ENCODE measurements around the gene ZNF277.
"Not testable (repeated sequence)": the region's sequence is repeated elsewhere in the genome, so short reads cannot be mapped to it uniquely, and the experiment has no call there.

The ZNF277 gene

DNA sequence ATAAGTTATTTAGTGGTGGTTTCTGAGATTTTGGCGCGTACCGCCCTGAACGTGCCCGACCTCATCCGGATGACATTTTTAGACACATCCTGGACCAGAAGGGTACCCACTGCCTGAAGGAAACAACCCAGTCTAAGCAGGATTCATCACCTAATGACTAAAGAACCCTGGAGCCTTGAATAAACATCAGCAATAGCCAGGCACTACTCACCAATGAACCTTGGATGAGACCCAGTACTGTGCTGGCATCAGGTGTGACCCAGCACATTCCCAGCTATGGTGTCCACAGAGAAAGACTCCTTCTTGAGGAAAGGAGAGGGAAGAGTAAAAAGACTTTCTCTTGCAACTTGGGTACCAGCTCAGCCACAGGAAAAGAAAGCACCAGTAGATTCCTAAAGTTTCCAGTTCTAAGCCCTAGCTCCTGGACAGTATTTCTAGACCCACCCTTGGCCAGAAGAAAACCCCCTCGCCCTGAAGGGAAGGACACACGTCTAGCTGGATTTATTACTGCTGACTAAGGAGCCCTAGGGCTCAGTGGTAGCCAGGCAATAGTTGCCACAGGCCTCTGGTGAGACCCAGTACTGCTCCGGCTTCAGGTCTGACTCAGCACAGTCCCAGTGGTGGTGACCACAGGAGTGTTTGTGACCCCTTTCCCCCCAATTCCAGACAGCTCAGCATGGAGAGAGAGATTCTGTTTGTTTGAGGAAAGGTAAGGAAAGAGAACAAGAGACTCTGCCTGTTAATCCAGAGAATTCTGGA lies 32.5 kb downstream of the ZNF277 start:
- H3K36me3 ChIP-seq (ENCODE audit: control insufficient read depth in 5 of 5, insufficient read depth in 5 of 5, low read length in 5 of 5) = no peaks in the 10 kb centered on the region
- no peaks in the 10 kb centered on the region for H3K27me3 ChIP-seq (ENCODE audit: control insufficient read depth in 5 of 5, insufficient read depth in 4 of 5, low read length in 5 of 5)
- no peak overlapping the region for H3K9ac ChIP-seq (ENCODE audit: low read length in 5 of 5)
- H3K27ac ChIP-seq (ENCODE audit: low read depth, low read length) = no peak overlapping the region
- H3K9me3 ChIP-seq (ENCODE audit: control insufficient read depth in 5 of 5, low read length in 5 of 5) = no peaks in the 10 kb centered on the region
- H3K4me3 ChIP-seq (ENCODE audit: low read depth in 1 of 5, low read length in 5 of 5) = no peak overlapping the region
- H3K4me1 ChIP-seq (ENCODE audit: control insufficient read depth in 5 of 5, insufficient read depth in 5 of 5, low read length in 5 of 5) = no peaks in the 10 kb centered on the region

DNA sequence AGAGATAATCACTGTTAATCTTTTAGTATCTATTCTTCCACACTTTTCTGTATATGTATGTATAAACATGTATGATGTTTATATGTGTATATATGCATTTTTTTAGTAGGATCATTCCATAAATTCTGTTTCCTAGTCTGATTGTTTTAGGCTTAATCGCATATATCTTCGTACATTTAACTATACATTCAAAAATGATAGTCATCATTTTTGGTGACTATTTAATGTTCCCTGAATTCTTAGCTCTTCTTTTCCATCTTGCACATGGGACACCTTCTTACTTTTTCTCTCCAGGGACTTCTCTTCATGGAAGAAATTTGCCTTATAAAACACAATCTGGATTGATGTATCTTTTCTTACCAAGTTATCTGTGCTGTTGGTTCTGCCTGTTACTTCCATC lies 42.1 kb downstream of the ZNF277 start:
- no peaks in the 10 kb centered on the region for H3K27me3 ChIP-seq (ENCODE audit: control insufficient read depth in 5 of 5, insufficient read depth in 4 of 5, low read length in 5 of 5)
- no peak overlapping the region for H3K4me3 ChIP-seq (ENCODE audit: low read depth in 1 of 5, low read length in 5 of 5)
- H3K9me3 ChIP-seq (ENCODE audit: control insufficient read depth in 5 of 5, low read length in 5 of 5) = no peaks in the 10 kb centered on the region
- no peaks in the 10 kb centered on the region for H3K4me1 ChIP-seq (ENCODE audit: control insufficient read depth in 5 of 5, insufficient read depth in 5 of 5, low read length in 5 of 5)
- no peak overlapping the region for H3K9ac ChIP-seq (ENCODE audit: low read length in 5 of 5)
- no peaks in the 10 kb centered on the region for H3K36me3 ChIP-seq (ENCODE audit: control insufficient read depth in 5 of 5, insufficient read depth in 5 of 5, low read length in 5 of 5)
- H3K27ac ChIP-seq (ENCODE audit: low read depth, low read length) = no peak overlapping the region

DNA sequence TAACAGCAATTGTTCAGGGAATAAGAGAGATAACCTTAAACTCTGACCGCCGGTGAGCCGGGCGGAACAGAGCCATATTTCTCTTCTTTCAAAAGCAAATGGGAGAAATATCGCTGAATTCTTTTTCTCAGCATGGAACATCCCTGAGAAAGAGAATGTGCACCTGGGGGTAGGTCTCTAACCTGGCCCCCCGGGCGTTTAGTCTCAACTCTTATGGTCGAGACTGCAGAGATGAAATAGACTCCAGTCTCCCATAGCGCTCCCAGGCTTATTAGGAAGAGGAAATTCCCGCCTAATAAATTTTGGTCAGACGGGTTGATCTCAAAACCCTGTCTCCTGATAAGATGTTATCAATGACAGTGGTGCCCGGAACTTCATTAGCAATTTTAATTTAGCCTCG lies 43.5 kb downstream of the ZNF277 start:
- not testable (repeated sequence) for H3K9me3 ChIP-seq (ENCODE audit: control insufficient read depth in 5 of 5, low read length in 5 of 5); H3K27me3 ChIP-seq (ENCODE audit: control insufficient read depth in 5 of 5, insufficient read depth in 4 of 5, low read length in 5 of 5); H3K9ac ChIP-seq (ENCODE audit: low read length in 5 of 5); H3K27ac ChIP-seq (ENCODE audit: low read depth, low read length); H3K36me3 ChIP-seq (ENCODE audit: control insufficient read depth in 5 of 5, insufficient read depth in 5 of 5, low read length in 5 of 5); H3K4me3 ChIP-seq (ENCODE audit: low read depth in 1 of 5, low read length in 5 of 5); H3K4me1 ChIP-seq (ENCODE audit: control insufficient read depth in 5 of 5, insufficient read depth in 5 of 5, low read length in 5 of 5)

DNA sequence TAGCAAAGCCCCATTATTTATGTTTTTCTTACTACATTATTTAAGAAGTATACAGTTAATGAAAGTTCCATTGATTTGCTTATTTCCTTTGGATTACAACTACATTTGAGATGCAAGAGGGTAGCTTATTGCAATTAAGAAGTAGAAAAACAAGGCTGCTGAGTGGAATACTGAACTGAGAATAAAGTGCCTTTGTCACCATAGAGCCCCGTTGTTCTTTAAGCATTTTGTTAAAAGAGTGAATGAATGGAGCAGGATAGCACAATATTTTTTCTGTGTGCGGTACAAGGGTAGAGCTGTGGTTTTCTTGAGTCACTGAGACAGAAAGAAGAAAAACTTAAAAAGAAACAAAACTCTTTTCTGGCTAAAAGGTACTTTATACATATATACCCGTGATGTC lies 45.6 kb downstream of the ZNF277 start:
- Histone ChIP-seq H3K36me3 (ENCODE audit: control insufficient read depth in 5 of 5, insufficient read depth in 5 of 5, low read length in 5 of 5) (no peaks in the 10 kb centered on the region), H3K9me3 (ENCODE audit: control insufficient read depth in 5 of 5, low read length in 5 of 5) (no peaks in the 10 kb centered on the region), H3K27ac (ENCODE audit: low read depth, low read length) (no peak overlapping the region), H3K4me1 (ENCODE audit: control insufficient read depth in 5 of 5, insufficient read depth in 5 of 5, low read length in 5 of 5) (peaks cover 0 to 2% (median 0%) of the 10 kb centered on the region in 5 donors), H3K4me3 (ENCODE audit: low read depth in 1 of 5, low read length in 5 of 5) (no peak overlapping the region), H3K9ac (ENCODE audit: low read length in 5 of 5) (no peak overlapping the region), H3K27me3 (ENCODE audit: control insufficient read depth in 5 of 5, insufficient read depth in 4 of 5, low read length in 5 of 5) (no peaks in the 10 kb centered on the region)

DNA sequence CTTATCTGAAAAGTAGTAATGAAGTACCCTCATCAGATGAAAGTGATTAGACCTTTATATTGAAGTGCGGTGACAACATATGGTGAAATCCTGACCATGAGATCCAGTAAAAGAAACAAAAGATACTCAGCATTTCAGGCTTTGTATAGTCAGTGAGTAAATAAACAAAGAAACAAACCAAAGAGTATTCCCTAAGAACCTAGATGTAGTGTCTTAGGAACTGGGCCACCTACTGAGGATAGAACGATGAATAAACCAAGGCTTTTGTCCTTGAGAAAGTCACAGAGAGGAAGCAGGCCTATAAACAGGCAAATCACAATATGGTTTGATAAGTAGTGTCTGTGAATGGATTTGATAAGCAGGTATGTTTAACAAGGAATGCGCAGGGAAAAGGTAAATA lies 46.2 kb downstream of the ZNF277 start:
- H3K4me3 ChIP-seq (ENCODE audit: low read depth in 1 of 5, low read length in 5 of 5) = no peak overlapping the region
- no peaks in the 10 kb centered on the region for H3K27me3 ChIP-seq (ENCODE audit: control insufficient read depth in 5 of 5, insufficient read depth in 4 of 5, low read length in 5 of 5)
- no peak overlapping the region for H3K27ac ChIP-seq (ENCODE audit: low read depth, low read length)
- no peaks in the 10 kb centered on the region for H3K9me3 ChIP-seq (ENCODE audit: control insufficient read depth in 5 of 5, low read length in 5 of 5)
- H3K9ac ChIP-seq (ENCODE audit: low read length in 5 of 5) = no peak overlapping the region
- H3K4me1 ChIP-seq (ENCODE audit: control insufficient read depth in 5 of 5, insufficient read depth in 5 of 5, low read length in 5 of 5) = peaks cover 0 to 2% (median 0%) of the 10 kb centered on the region in 5 donors
- no peaks in the 10 kb centered on the region for H3K36me3 ChIP-seq (ENCODE audit: control insufficient read depth in 5 of 5, insufficient read depth in 5 of 5, low read length in 5 of 5)

DNA sequence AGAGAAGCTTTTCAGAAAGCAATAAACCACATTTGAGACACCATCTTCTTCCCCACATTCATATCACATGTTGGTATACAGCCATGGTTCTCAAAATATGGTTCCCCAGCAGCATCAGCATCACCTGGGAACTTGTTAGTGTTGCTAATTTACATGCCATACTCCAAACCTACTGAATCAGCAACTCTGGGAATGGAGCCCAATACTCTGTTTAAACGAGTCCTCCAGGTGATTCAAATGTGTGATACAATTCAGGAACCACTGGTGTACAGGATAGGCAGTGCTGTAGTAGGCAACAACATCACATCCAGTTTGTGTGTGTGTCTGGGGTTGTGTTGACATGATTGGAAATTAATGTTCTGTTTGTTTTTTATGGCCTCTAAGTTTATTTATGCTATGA lies 47.7 kb downstream of the ZNF277 start:
- H3K4me1 ChIP-seq (ENCODE audit: control insufficient read depth in 5 of 5, insufficient read depth in 5 of 5, low read length in 5 of 5) = peaks cover 0 to 2% (median 0%) of the 10 kb centered on the region in 5 donors
- no peaks in the 10 kb centered on the region for H3K9me3 ChIP-seq (ENCODE audit: control insufficient read depth in 5 of 5, low read length in 5 of 5)
- no peak overlapping the region for H3K9ac ChIP-seq (ENCODE audit: low read length in 5 of 5)
- H3K27ac ChIP-seq (ENCODE audit: low read depth, low read length) = no peak overlapping the region
- no peaks in the 10 kb centered on the region for H3K36me3 ChIP-seq (ENCODE audit: control insufficient read depth in 5 of 5, insufficient read depth in 5 of 5, low read length in 5 of 5)
- no peaks in the 10 kb centered on the region for H3K27me3 ChIP-seq (ENCODE audit: control insufficient read depth in 5 of 5, insufficient read depth in 4 of 5, low read length in 5 of 5)
- H3K4me3 ChIP-seq (ENCODE audit: low read depth in 1 of 5, low read length in 5 of 5) = no peak overlapping the region

DNA sequence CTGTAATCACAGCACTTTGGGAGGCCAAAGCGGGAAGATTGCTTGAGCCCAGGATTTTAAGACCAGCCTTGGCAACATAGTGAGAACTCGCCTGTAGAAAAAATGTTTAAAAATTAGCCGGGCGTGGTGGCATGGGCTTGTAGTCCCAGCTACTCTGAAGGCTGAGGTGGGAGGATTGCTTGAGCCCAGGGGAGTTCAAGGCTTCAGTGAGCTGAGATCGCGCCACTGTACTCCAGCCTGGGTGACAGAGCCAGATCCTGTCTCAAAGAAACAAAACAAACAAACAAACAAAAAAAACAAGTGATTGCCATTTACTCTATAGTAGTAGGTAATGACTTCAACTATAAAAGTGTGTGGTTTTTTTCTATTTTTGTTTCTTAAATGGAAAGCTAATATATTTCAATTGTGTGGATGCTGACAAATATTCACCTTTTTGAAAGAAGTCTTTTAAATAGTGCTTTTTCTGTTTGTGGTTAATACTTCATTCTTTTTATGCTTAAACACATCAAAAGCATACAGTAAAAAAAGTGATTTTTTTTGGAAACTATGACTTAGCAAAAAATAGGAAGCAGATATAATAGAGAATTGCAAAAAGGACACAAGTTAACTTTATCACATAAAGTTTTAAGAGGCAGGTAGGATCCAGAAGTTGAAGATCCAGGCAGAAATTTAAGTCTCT lies 48.4 kb downstream of the ZNF277 start:
- Histone ChIP-seq H3K4me3 (ENCODE audit: low read depth in 1 of 5, low read length in 5 of 5) (no peak overlapping the region), H3K27ac (ENCODE audit: low read depth, low read length) (no peak overlapping the region), H3K4me1 (ENCODE audit: control insufficient read depth in 5 of 5, insufficient read depth in 5 of 5, low read length in 5 of 5) (peaks cover 0 to 2% (median 0%) of the 10 kb centered on the region in 5 donors), H3K36me3 (ENCODE audit: control insufficient read depth in 5 of 5, insufficient read depth in 5 of 5, low read length in 5 of 5) (no peaks in the 10 kb centered on the region), H3K27me3 (ENCODE audit: control insufficient read depth in 5 of 5, insufficient read depth in 4 of 5, low read length in 5 of 5) (no peaks in the 10 kb centered on the region), H3K9me3 (ENCODE audit: control insufficient read depth in 5 of 5, low read length in 5 of 5) (no peaks in the 10 kb centered on the region), H3K9ac (ENCODE audit: low read length in 5 of 5) (no peak overlapping the region)

DNA sequence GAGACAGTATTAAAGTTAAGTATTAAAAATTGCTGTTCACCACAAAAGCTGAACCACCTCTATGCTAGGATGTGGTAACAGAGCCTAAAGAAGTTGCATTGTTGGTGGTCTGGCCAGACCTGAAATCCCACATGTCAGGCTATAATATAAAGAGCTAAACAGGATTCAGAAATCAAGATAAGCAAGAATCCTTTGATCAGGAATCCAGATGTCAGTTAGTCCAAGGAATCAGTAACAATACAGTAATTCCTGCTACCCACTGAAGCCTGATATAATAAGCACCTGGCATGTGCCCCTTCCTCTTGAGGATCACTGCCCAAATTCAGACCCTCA lies 48.9 kb downstream of the ZNF277 start:
- no peak overlapping the region for H3K4me3 ChIP-seq (ENCODE audit: low read depth in 1 of 5, low read length in 5 of 5)
- H3K4me1 ChIP-seq (ENCODE audit: control insufficient read depth in 5 of 5, insufficient read depth in 5 of 5, low read length in 5 of 5) = peaks cover 0 to 2% (median 0%) of the 10 kb centered on the region in 5 donors
- H3K27me3 ChIP-seq (ENCODE audit: control insufficient read depth in 5 of 5, insufficient read depth in 4 of 5, low read length in 5 of 5) = no peaks in the 10 kb centered on the region
- no peak overlapping the region for H3K9ac ChIP-seq (ENCODE audit: low read length in 5 of 5)
- no peaks in the 10 kb centered on the region for H3K9me3 ChIP-seq (ENCODE audit: control insufficient read depth in 5 of 5, low read length in 5 of 5)
- no peaks in the 10 kb centered on the region for H3K36me3 ChIP-seq (ENCODE audit: control insufficient read depth in 5 of 5, insufficient read depth in 5 of 5, low read length in 5 of 5)
- no peak overlapping the region for H3K27ac ChIP-seq (ENCODE audit: low read depth, low read length)

DNA sequence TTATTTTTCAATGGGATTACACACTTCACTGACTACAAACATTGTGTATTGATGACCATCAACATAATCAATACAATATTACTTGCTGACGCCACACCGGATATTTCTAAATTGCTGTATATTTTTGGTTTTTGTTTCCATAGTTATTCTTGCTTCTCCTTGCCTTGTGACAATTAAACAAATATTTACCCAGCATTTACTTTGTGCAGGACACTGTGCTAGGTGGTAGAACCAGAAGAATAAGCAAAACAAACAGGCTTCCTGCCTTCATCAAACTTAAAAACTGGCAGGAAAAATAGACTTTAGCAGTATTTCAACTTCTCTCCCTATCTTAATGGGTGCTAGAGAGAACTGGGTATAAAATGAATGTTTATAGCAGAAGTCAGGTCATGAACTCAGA lies 50.6 kb downstream of the ZNF277 start:
- Histone ChIP-seq H3K9me3 (ENCODE audit: control insufficient read depth in 5 of 5, low read length in 5 of 5) (no peaks in the 10 kb centered on the region), H3K27ac (ENCODE audit: low read depth, low read length) (no peak overlapping the region), H3K9ac (ENCODE audit: low read length in 5 of 5) (no peak overlapping the region), H3K4me3 (ENCODE audit: low read depth in 1 of 5, low read length in 5 of 5) (no peak overlapping the region), H3K36me3 (ENCODE audit: control insufficient read depth in 5 of 5, insufficient read depth in 5 of 5, low read length in 5 of 5) (no peaks in the 10 kb centered on the region), H3K4me1 (ENCODE audit: control insufficient read depth in 5 of 5, insufficient read depth in 5 of 5, low read length in 5 of 5) (peaks cover 0 to 2% (median 0%) of the 10 kb centered on the region in 5 donors), H3K27me3 (ENCODE audit: control insufficient read depth in 5 of 5, insufficient read depth in 4 of 5, low read length in 5 of 5) (no peaks in the 10 kb centered on the region)

DNA sequence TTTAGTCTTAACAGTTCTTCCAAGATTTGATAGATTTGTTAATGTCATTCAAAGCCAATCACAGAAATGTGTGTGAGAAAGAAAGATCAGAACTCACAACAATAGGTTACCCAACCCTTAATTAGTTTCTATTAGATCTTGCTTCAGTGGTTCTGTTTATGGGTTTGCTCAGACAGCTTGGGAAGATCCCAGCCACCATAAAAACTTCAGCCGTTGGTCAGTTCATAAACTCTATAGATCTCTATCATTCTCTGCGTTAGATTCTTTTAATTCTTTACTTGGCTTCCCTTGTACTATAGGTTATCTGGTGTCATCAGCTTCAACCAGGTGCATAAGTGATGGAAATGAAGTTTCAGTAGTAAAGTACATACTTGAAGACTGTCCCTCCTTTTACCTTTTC lies 54.4 kb downstream of the ZNF277 start:
- Histone ChIP-seq H3K4me3 (ENCODE audit: low read depth in 1 of 5, low read length in 5 of 5) (no peak overlapping the region), H3K27ac (ENCODE audit: low read depth, low read length) (no peak overlapping the region), H3K27me3 (ENCODE audit: control insufficient read depth in 5 of 5, insufficient read depth in 4 of 5, low read length in 5 of 5) (no peaks in the 10 kb centered on the region), H3K4me1 (ENCODE audit: control insufficient read depth in 5 of 5, insufficient read depth in 5 of 5, low read length in 5 of 5) (peaks cover 0 to 1% (median under 1%) of the 10 kb centered on the region in 5 donors), H3K9ac (ENCODE audit: low read length in 5 of 5) (no peak overlapping the region), H3K36me3 (ENCODE audit: control insufficient read depth in 5 of 5, insufficient read depth in 5 of 5, low read length in 5 of 5) (no peaks in the 10 kb centered on the region), H3K9me3 (ENCODE audit: control insufficient read depth in 5 of 5, low read length in 5 of 5) (no peaks in the 10 kb centered on the region)

Measured in subcutaneous abdominal adipose tissue (tissue), 5 donors.